ENCODE data around the gene GABRG3. TPM values are rescaled to one million over a fixed set of nuclear protein-coding genes. Genes with fewer than 3 reads are reported as not detected.

The GABRG3 gene
- total RNA-seq, 1 donor from 2014 or later: not detected

- no peak for DNase-seq (ENCODE audit: extremely low spot score in 2 of 2)
- H3K9me3 ChIP-seq: no peaks in the 10 kb centered on the region
- no peak for TF ChIP-seq POLR2A (IDR thresholded peaks at IDR 0.05)
- TF ChIP-seq POLR2AphosphoS5 (IDR thresholded peaks at IDR 0.05; ENCODE audit: insufficient read depth in 1 of 2, low read depth in 1 of 2): no peak
- H3K4me3 ChIP-seq: no peak overlapping the region
- no peak overlapping the region for H3K27ac ChIP-seq
- H3K36me3 ChIP-seq: no peaks in the 10 kb centered on the region
- intact Hi-C loops (cut with DNase I): no loop called here
- no peaks in the 10 kb centered on the region for H3K27me3 ChIP-seq
- no peaks in the 10 kb centered on the region for H3K4me1 ChIP-seq
Observed at GRCh38 chr15:27256446-27256845, 285.5 kb downstream of the GABRG3 start.

- DNase-seq (ENCODE audit: extremely low spot score in 2 of 2): no peak
- Histone ChIP-seq H3K36me3 (no peaks in the 10 kb centered on the region), H3K27me3 (no peaks in the 10 kb centered on the region), H3K27ac (no peak overlapping the region), H3K9me3 (no peaks in the 10 kb centered on the region), H3K4me3 (no peak overlapping the region), H3K4me1 (no peaks in the 10 kb centered on the region)
- no peak for TF ChIP-seq CTCF (IDR thresholded peaks at IDR 0.05)
- no peak for TF ChIP-seq POLR2A (IDR thresholded peaks at IDR 0.05)
- TF ChIP-seq POLR2AphosphoS5 (IDR thresholded peaks at IDR 0.05; ENCODE audit: insufficient read depth in 1 of 2, low read depth in 1 of 2): no peak
- intact Hi-C loops (cut with DNase I): no loop called here
Observed at GRCh38 chr15:27258287-27258686, 287.3 kb downstream of the GABRG3 start.

DNA sequence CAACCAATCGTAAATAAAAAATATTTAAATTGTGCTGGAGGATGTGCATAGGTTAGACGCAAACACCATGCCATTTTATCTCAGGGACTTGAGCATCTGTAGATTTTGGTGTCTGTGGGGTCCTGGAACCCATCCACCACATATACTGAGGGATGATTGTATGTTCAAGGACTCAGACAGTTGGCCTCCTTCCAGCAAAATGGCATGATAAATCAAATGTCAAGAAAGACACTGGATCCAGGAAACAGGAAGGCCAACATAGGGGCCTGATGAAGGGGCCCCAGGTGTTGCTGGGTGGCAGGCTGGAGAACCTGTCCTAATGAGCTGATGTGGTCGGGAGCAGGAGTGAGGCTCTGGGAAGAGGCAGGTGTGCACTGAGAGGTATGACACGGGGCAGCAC, 289.5 kb downstream of the GABRG3 start:
- Histone ChIP-seq H3K27ac (no peak overlapping the region), H3K27me3 (no peaks in the 10 kb centered on the region), H3K36me3 (no peaks in the 10 kb centered on the region), H3K4me3 (no peak overlapping the region), H3K9me3 (no peaks in the 10 kb centered on the region), H3K4me1 (no peaks in the 10 kb centered on the region)
- TF ChIP-seq CTCF (IDR thresholded peaks at IDR 0.05): no peak
- no peak for TF ChIP-seq POLR2A (IDR thresholded peaks at IDR 0.05)
- TF ChIP-seq POLR2AphosphoS5 (IDR thresholded peaks at IDR 0.05; ENCODE audit: insufficient read depth in 1 of 2, low read depth in 1 of 2): no peak
- no peak for DNase-seq (ENCODE audit: extremely low spot score in 2 of 2)
- intact Hi-C loops (cut with DNase I): no loop called here

DNA sequence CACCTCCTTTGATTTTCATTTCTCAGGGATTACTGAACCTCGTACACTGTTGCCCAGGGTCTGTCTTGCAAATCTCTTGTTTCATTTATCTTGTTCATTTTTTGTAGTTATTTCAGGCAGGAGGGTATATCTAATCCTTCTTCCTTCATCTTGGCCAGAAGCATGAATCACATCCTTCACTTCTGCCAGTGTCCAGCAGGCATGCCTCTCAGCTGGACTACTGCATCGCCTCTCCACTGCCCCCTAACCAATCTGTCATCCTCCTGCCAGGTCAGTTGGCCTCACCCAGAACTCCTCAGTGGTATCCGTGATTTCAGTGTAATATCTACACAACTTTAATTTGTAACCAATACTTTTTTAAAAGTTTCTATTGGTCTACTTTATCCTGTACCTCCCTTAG, 297.9 kb downstream of the GABRG3 start:
- H3K9me3 ChIP-seq: no peaks in the 10 kb centered on the region
- no peaks in the 10 kb centered on the region for H3K27me3 ChIP-seq
- no peaks in the 10 kb centered on the region for H3K36me3 ChIP-seq
- TF ChIP-seq CTCF (IDR thresholded peaks at IDR 0.05) (no peak), POLR2A (IDR thresholded peaks at IDR 0.05) (no peak), POLR2AphosphoS5 (IDR thresholded peaks at IDR 0.05; ENCODE audit: insufficient read depth in 1 of 2, low read depth in 1 of 2) (no peak)
- H3K27ac ChIP-seq: no peak overlapping the region
- no peak overlapping the region for H3K4me3 ChIP-seq
- DNase-seq (ENCODE audit: extremely low spot score in 2 of 2): no peak
- intact Hi-C loops (cut with DNase I): no loop called here
- no peaks in the 10 kb centered on the region for H3K4me1 ChIP-seq

- H3K36me3 ChIP-seq: no peaks in the 10 kb centered on the region
- H3K27me3 ChIP-seq: no peaks in the 10 kb centered on the region
- H3K4me1 ChIP-seq: no peaks in the 10 kb centered on the region
- no peak for TF ChIP-seq POLR2A (IDR thresholded peaks at IDR 0.05)
- TF ChIP-seq POLR2AphosphoS5 (IDR thresholded peaks at IDR 0.05; ENCODE audit: insufficient read depth in 1 of 2, low read depth in 1 of 2): no peak
- no peak for TF ChIP-seq CTCF (IDR thresholded peaks at IDR 0.05)
- no peaks in the 10 kb centered on the region for H3K9me3 ChIP-seq
- H3K27ac ChIP-seq: no peak overlapping the region
- no peak for DNase-seq (ENCODE audit: extremely low spot score in 2 of 2)
- no peak overlapping the region for H3K4me3 ChIP-seq
- intact Hi-C loops (cut with DNase I): no loop called here
Observed at GRCh38 chr15:27271258-27271657, 300.3 kb downstream of the GABRG3 start.

GRCh38 chr15:27272427-27272826, 301.4 kb downstream of the GABRG3 start:
- intact Hi-C loops (cut with DNase I): no loop called here
- Histone ChIP-seq H3K4me3 (no peak overlapping the region), H3K4me1 (no peaks in the 10 kb centered on the region), H3K27me3 (no peaks in the 10 kb centered on the region), H3K27ac (no peak overlapping the region), H3K9me3 (no peaks in the 10 kb centered on the region), H3K36me3 (no peaks in the 10 kb centered on the region)
- TF ChIP-seq CTCF (IDR thresholded peaks at IDR 0.05) (no peak), POLR2AphosphoS5 (IDR thresholded peaks at IDR 0.05; ENCODE audit: insufficient read depth in 1 of 2, low read depth in 1 of 2) (no peak), POLR2A (IDR thresholded peaks at IDR 0.05) (no peak)
- DNase-seq (ENCODE audit: extremely low spot score in 2 of 2): no peak

All from vagina (tissue), 2 donors.